OCI-LY3 (cell line): ENCODE results near the gene RND3.

Source experiments
- H2AFZ ChIP-seq: fragments of 200-600, 300-600 bp; shearing (Covaris generic); 2 replicates; pipeline ENCODE4 v1.6.0; 2014; ENCODE audit warnings: antibody characterized with exemption, low read depth, low read length
- H3K27ac ChIP-seq: fragments of 200-600, 300-600 bp; sonication (generic); 2 replicates; pipeline ENCODE4 v1.5.1; 2014; ENCODE audit warnings: mild to moderate bottlenecking, low read length, moderate library complexity, mixed read lengths
- H3K27me3 ChIP-seq: fragments of 200-600, 300-600 bp; sonication (generic); 2 replicates; pipeline ENCODE4 v1.6.1; 2014; ENCODE audit warnings: low read depth, low read length, mixed read lengths
- H3K36me3 ChIP-seq: fragments of 200-600, 300-600 bp; sonication (generic); replicated peaks from 2 replicates; pipeline ENCODE3; 2014; ENCODE audit warnings: low read depth, low read length, mixed read lengths
- H3K4me1 ChIP-seq: fragments of 300-600, 200-600 bp; sonication (generic); 2 replicates; pipeline ENCODE4 v1.6.1; 2014; ENCODE audit warnings: low read length, mixed read lengths
- H3K4me2 ChIP-seq: fragments of 200-600, 300-600 bp; sonication (generic); 2 replicates; pipeline ENCODE4 v1.6.1; 2014; ENCODE audit warnings: low read length, mixed read lengths
- H3K4me3 ChIP-seq: fragments of 300-600, 200-600 bp; sonication (generic); 2 replicates; pipeline ENCODE4 v1.5.1; 2014; ENCODE audit warnings: antibody characterized with exemption, mild to moderate bottlenecking, low read length, moderate library complexity
- H3K79me2 ChIP-seq: fragments of 300-600, 200-600 bp; shearing (Covaris generic); 2 replicates; pipeline ENCODE4 v1.6.1; 2014; ENCODE audit warnings: mild to moderate bottlenecking, low read length, mixed read lengths
- H3K9ac ChIP-seq: fragments of 300-600, 200-600 bp; shearing (Covaris generic); 2 replicates; pipeline ENCODE4 v1.6.0; 2014; ENCODE audit warnings: mild to moderate bottlenecking, low read length, moderate library complexity
- H3K9me3 ChIP-seq: fragments of 200-600, 300-600 bp; shearing (Covaris generic); 2 replicates; pipeline ENCODE4 v1.6.1; 2014; ENCODE audit warnings: low read length, mixed read lengths; ENCODE audit not compliant: insufficient read depth
- H4K20me1 ChIP-seq: fragments of 200-600, 300-600 bp; sonication (generic); 2 replicates; pipeline ENCODE4 v1.6.1; 2016; ENCODE audit warnings: low read length, mixed read lengths; ENCODE audit not compliant: insufficient read depth
- EZH2phosphoT487 ChIP-seq: fragments of 200-600 bp; shearing (Covaris generic); IDR thresholded peaks from 2 replicates; pipeline ENCODE4 v1.6.1; 2018; ENCODE audit warnings: antibody characterized with exemption, mixed run types, low read depth
- TF ChIP-seq, protein P1 (sequence below): fragments of 200-600, 300-600 bp; sonication (generic); IDR thresholded peaks from 2 replicates; pipeline ENCODE4 v1.5.1; 2014; ENCODE audit warnings: antibody characterized with exemption, low read length, low read depth

Gene RND3

DNA sequence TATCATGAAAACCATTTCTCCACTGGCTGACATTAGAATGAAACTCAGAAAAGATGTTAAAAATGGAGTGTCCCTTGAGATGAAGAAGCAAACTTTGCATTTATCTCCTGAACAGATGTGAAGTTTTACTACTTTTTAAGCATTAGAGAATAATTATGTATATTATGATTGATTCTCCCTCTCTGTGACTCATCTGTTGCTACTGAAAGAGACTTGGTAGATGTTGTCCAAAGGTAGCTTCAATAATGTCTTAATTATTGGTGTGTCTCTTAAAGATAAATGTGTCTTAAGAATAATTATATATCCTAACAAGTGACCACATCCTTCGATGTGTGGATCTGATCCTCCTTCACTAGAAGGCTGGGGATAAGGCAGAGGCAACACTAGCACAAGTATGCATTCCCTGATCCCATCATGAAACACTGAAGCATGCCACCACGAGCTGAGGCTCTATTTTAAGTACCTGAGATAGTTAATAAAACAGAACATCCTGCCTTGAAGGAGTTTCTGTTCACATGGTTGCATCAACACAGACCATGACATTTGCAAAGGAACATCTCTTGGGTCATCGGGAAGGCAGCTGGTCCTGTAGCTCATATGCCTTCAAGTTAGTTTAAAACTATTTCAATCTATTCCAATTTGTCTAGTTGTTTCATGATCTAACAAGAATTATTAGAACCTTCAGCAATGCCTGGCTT is 15.5 kb downstream of the RND3 start:
- no peak for TF ChIP-seq EZH2phosphoT487
- TF ChIP-seq, protein P1, sequence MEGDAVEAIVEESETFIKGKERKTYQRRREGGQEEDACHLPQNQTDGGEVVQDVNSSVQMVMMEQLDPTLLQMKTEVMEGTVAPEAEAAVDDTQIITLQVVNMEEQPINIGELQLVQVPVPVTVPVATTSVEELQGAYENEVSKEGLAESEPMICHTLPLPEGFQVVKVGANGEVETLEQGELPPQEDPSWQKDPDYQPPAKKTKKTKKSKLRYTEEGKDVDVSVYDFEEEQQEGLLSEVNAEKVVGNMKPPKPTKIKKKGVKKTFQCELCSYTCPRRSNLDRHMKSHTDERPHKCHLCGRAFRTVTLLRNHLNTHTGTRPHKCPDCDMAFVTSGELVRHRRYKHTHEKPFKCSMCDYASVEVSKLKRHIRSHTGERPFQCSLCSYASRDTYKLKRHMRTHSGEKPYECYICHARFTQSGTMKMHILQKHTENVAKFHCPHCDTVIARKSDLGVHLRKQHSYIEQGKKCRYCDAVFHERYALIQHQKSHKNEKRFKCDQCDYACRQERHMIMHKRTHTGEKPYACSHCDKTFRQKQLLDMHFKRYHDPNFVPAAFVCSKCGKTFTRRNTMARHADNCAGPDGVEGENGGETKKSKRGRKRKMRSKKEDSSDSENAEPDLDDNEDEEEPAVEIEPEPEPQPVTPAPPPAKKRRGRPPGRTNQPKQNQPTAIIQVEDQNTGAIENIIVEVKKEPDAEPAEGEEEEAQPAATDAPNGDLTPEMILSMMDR, result no peak
- Histone ChIP-seq H3K27me3 (no peaks in the 10 kb centered on the region; the same call in 1 of the 2 replicates), H3K4me1 (peaks cover 4% of the 10 kb centered on the region), H2AFZ (no peak overlapping the region), H3K36me3 (no peaks in the 10 kb centered on the region), H3K4me2 (no peak overlapping the region), H4K20me1 (no peaks in the 10 kb centered on the region), H3K27ac (no peak overlapping the region), H3K79me2 (no peaks in the 10 kb centered on the region), H3K4me3 (no peak overlapping the region), H3K9ac (no peak overlapping the region), H3K9me3 (no peaks in the 10 kb centered on the region)

DNA sequence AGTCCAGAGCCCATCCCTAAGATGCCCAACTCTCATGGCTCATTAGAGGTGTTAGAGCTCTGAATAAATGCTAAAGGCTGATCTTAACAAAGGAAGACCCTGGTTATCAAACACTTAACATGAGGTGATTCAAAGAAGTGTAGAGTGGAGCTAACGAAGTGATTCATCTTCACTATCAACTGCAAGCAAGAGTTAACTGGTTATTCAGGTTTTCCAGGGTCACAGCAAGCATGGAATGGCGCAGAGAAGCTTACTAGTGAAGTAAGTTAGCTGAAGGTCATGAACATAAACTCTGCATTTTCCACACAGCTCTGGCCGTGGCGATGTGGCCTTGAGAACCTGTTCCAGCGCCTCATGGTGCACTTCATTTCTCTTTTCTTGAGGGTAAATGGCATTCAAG is 17.0 kb downstream of the RND3 start:
- Histone ChIP-seq H3K4me3 (no peak overlapping the region), H3K9me3 (no peaks in the 10 kb centered on the region), H3K79me2 (no peaks in the 10 kb centered on the region), H2AFZ (no peak overlapping the region), H3K4me2 (no peak overlapping the region), H4K20me1 (no peaks in the 10 kb centered on the region), H3K27me3 (no peaks in the 10 kb centered on the region), H3K9ac (no peak overlapping the region), H3K27ac (no peak overlapping the region), H3K4me1 (no peaks in the 10 kb centered on the region), H3K36me3 (no peaks in the 10 kb centered on the region)
- TF ChIP-seq EZH2phosphoT487, result no peak
- TF ChIP-seq, protein P1, result no peak

DNA sequence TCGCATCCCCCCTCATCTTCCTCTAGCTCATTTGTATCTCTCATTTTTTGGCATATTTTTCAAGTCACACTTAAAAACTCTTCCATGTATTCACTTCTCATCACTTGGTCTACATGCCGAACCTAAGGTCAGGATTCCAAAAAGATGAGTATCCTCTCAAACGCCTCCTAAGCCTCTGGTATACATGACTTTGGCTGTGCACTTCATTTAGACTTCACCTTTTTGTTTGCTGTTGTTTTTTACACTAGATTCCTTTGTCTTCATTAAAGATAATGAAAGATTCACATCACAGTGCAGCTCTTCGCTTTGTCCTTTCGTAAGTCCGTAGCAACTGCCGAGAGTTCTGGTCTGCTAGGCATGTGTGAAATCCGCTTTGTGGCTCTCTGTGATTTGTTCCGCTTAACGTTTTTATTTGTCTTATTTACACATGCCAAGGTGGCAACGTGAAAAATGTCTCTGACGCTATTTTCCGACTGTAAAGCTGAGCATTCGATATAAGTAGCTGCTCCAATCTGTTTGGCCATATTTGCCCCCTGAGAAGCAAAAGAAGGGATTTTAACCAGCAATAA is 17.7 kb downstream of the RND3 start:
- H3K9ac ChIP-seq, result no peak overlapping the region
- no peaks in the 10 kb centered on the region for H4K20me1 ChIP-seq
- H3K9me3 ChIP-seq, result no peaks in the 10 kb centered on the region
- no peak overlapping the region for H3K27ac ChIP-seq
- no peak overlapping the region for H2AFZ ChIP-seq
- H3K4me1 ChIP-seq, result no peaks in the 10 kb centered on the region
- TF ChIP-seq, protein P1, result no peak
- no peak for TF ChIP-seq EZH2phosphoT487
- H3K27me3 ChIP-seq, result no peaks in the 10 kb centered on the region
- H3K4me2 ChIP-seq, result no peak overlapping the region
- no peaks in the 10 kb centered on the region for H3K36me3 ChIP-seq
- no peaks in the 10 kb centered on the region for H3K79me2 ChIP-seq
- no peak overlapping the region for H3K4me3 ChIP-seq

DNA sequence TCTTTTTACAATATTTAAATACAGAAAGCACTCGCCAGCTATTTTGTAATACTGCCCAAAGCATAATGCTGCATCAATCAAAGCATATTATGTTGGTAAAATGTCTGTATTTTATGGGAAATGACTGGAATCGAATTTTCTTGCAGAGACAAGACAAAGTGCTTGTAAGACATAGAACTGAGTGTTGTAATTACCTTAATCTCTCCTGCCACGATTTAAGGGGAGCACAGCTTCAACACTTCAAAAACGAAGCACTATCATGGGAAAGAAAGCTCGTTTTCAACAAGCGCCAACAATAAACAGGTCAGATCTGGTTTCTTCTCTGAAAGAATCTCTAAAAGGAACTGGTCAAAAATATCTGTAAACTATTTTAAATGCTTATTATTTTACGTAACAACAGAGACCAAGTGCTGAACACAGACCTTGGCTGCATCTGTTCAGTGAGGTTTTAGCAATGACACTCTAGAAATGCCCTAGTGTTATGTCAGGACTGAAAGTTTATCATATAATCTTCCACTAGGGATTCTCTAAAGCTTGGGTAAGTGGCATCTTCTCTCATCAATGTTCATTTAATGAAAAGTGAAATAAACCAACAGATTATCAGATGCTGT is 19.0 kb downstream of the RND3 start:
- Histone ChIP-seq H4K20me1 (no peaks in the 10 kb centered on the region), H3K36me3 (no peaks in the 10 kb centered on the region), H3K9me3 (no peaks in the 10 kb centered on the region), H3K4me3 (no peak overlapping the region), H3K79me2 (no peaks in the 10 kb centered on the region), H3K27me3 (no peaks in the 10 kb centered on the region), H3K9ac (no peak overlapping the region), H2AFZ (no peak overlapping the region), H3K27ac (no peak overlapping the region), H3K4me2 (no peak overlapping the region), H3K4me1 (peaks cover 10% of the 10 kb centered on the region)
- TF ChIP-seq, protein P1, result no peak
- TF ChIP-seq EZH2phosphoT487, result no peak
